ENCODE data around the gene TATDN3.
"Not testable (repeated sequence)": the region's sequence is repeated elsewhere in the genome, so short reads cannot be mapped to it uniquely, and the experiment has no call there.

TATDN3 gene

GRCh38 chr1:212769459-212770167 is 22.1 kb upstream of the TATDN3 start:
- Histone ChIP-seq H3K9me3 (ENCODE audit: low read depth, low read length) (peaks cover 15% of the 10 kb centered on the region; the same call in 1 of the 2 replicates), H3K9ac (ENCODE audit: insufficient read length) (no peak overlapping the region), H3K4me3 (no peak overlapping the region), H3K36me3 (ENCODE audit: insufficient read depth, low read length) (peaks cover 57% of the 10 kb centered on the region), H3K27ac (no peak overlapping the region)
- no peak for TF ChIP-seq FOXP2 (optimal IDR thresholded peaks at IDR 0.05; ENCODE audit: control extremely low read depth, extremely low read length, insufficient read depth)
- TF ChIP-seq POLR2AphosphoS5 (IDR thresholded peaks at IDR 0.05; ENCODE audit: borderline replicate concordance, low read depth, low read length): no peak
- TF ChIP-seq EZH2 (IDR thresholded peaks at IDR 0.05): no peak
- no peak for DNase-seq (ENCODE audit: low read depth, low spot score)

DNA sequence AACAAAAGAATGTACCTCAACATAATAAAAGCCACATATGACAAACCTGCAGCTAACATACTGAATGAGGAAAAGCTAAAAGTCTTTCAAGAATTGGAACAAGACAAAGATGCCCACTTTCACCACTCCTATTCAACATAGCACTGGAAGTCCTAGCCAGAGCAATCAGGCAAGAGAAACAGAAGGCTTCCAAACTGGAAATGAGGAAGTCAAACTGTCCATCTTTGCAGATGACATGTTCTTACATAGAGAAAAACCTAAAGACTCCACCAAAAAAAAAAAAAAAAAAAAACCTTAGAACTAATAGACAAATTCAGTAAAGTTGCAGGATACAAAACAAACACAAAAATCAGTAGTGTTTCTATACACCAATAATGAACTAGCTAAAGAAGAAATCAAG is 20.4 kb upstream of the TATDN3 start:
- H3K9ac ChIP-seq (ENCODE audit: insufficient read length): no peak overlapping the region

GRCh38 chr1:212773011-212773410 is 18.7 kb upstream of the TATDN3 start:
- no peak for DNase-seq (ENCODE audit: low read depth, low spot score)
- Histone ChIP-seq H3K36me3 (ENCODE audit: insufficient read depth, low read length) (peaks cover 61% of the 10 kb centered on the region), H3K9me3 (ENCODE audit: low read depth, low read length) (peaks cover 12% of the 10 kb centered on the region; the same call in 1 of the 2 replicates), H3K9ac (ENCODE audit: insufficient read length) (no peak overlapping the region), H3K27ac (no peak overlapping the region), H3K4me3 (no peak overlapping the region)
- TF ChIP-seq POLR2AphosphoS5 (IDR thresholded peaks at IDR 0.05; ENCODE audit: borderline replicate concordance, low read depth, low read length) (no peak), FOXP2 (optimal IDR thresholded peaks at IDR 0.05; ENCODE audit: control extremely low read depth, extremely low read length, insufficient read depth) (no peak), EZH2 (IDR thresholded peaks at IDR 0.05) (no peak)

More for the DNA sequence above, 20.4 kb upstream of the TATDN3 start:
- H3K36me3 ChIP-seq (ENCODE audit: insufficient read depth, low read length): peaks cover 61% of the 10 kb centered on the region
- no peak for DNase-seq (ENCODE audit: low read depth, low spot score)
- H3K4me3 ChIP-seq: no peak overlapping the region
- peaks cover 15% of the 10 kb centered on the region; the same call in 1 of the 2 replicates for H3K9me3 ChIP-seq (ENCODE audit: low read depth, low read length)
- no peak for TF ChIP-seq EZH2 (IDR thresholded peaks at IDR 0.05)
- TF ChIP-seq POLR2AphosphoS5 (IDR thresholded peaks at IDR 0.05; ENCODE audit: borderline replicate concordance, low read depth, low read length): no peak
- TF ChIP-seq FOXP2 (optimal IDR thresholded peaks at IDR 0.05; ENCODE audit: control extremely low read depth, extremely low read length, insufficient read depth): no peak
- no peak overlapping the region for H3K27ac ChIP-seq

DNA sequence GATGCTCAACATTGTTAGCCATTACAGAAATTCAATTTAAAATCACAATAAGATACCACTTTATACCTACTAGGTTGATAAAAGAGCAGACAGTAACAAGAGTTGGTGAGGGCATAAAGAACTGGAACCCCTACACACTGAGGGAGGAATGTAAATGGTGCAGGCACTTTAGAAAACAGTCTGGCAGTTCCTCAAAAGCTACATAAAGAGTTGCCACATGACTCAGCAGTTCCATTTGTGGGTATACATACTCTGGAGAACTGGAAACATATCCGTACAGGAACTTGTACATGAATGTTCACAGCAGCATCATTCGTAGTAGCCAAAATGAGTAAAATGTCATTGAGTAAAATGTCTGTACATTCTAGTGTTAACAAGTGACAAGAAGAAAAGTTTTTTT is 17.1 kb upstream of the TATDN3 start:
- Histone ChIP-seq H3K36me3 (ENCODE audit: insufficient read depth, low read length) (peaks cover 48% of the 10 kb centered on the region), H3K27ac (no peak overlapping the region), H3K9me3 (ENCODE audit: low read depth, low read length) (peaks cover 4% of the 10 kb centered on the region; the same call in 1 of the 2 replicates), H3K4me3 (no peak overlapping the region), H3K9ac (ENCODE audit: insufficient read length) (no peak overlapping the region)
- DNase-seq (ENCODE audit: low read depth, low spot score): no peak
- TF ChIP-seq FOXP2 (optimal IDR thresholded peaks at IDR 0.05; ENCODE audit: control extremely low read depth, extremely low read length, insufficient read depth) (no peak), POLR2AphosphoS5 (IDR thresholded peaks at IDR 0.05; ENCODE audit: borderline replicate concordance, low read depth, low read length) (no peak), EZH2 (IDR thresholded peaks at IDR 0.05) (no peak)

- DNase-seq (ENCODE audit: low read depth, low spot score): no peak
- TF ChIP-seq FOXP2 (optimal IDR thresholded peaks at IDR 0.05; ENCODE audit: control extremely low read depth, extremely low read length, insufficient read depth): no peak
- Histone ChIP-seq H3K9me3 (ENCODE audit: low read depth, low read length) (peaks cover 4% of the 10 kb centered on the region; the same call in 1 of the 2 replicates), H3K9ac (ENCODE audit: insufficient read length) (no peak overlapping the region), H3K4me3 (no peak overlapping the region), H3K27ac (no peak overlapping the region), H3K36me3 (ENCODE audit: insufficient read depth, low read length) (peaks cover 43% of the 10 kb centered on the region)
Measured at GRCh38 chr1:212775241-212775640, 16.5 kb upstream of the TATDN3 start.

GRCh38 chr1:212777151-212777550 is 14.5 kb upstream of the TATDN3 start:
- Histone ChIP-seq H3K4me3 (no peak overlapping the region), H3K9me3 (ENCODE audit: low read depth, low read length) (no peaks in the 10 kb centered on the region), H3K36me3 (ENCODE audit: insufficient read depth, low read length) (peaks cover 42% of the 10 kb centered on the region), H3K27ac (0 out of 2 replicates have a peak overlapping the region, but pooled peaks have one; percentile 46), H3K9ac (ENCODE audit: insufficient read length) (no peak overlapping the region)
- no peak for TF ChIP-seq FOXP2 (optimal IDR thresholded peaks at IDR 0.05; ENCODE audit: control extremely low read depth, extremely low read length, insufficient read depth)
- TF ChIP-seq EZH2 (IDR thresholded peaks at IDR 0.05): no peak
- no peak for TF ChIP-seq POLR2AphosphoS5 (IDR thresholded peaks at IDR 0.05; ENCODE audit: borderline replicate concordance, low read depth, low read length)
- no peak for DNase-seq (ENCODE audit: low read depth, low spot score)

GRCh38 chr1:212779086-212779485 is 12.6 kb upstream of the TATDN3 start:
- H3K4me3 ChIP-seq; H3K9ac ChIP-seq (ENCODE audit: insufficient read length); H3K27ac ChIP-seq; H3K9me3 ChIP-seq (ENCODE audit: low read depth, low read length); DNase-seq (ENCODE audit: low read depth, low spot score): not testable (repeated sequence)
- H3K36me3 ChIP-seq (ENCODE audit: insufficient read depth, low read length): peaks cover 48% of the 10 kb centered on the region

DNA sequence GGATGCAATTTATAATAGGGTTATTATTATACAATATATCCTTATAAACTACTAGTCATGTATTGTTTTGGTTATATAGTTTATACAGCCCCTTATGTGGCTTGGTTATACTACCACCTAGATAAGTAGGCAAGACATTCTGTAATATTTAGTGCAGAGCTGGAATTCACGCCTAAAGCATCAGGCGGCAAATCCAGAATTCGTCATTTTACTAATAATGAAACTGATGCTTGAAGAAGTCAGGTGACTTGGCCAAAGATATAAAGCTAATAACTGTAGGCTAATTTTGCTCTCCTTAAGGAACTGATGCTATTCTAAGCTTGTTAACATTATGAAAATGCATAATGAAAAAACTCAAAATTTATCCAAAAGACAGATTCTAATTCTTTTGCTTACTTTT is 10.9 kb upstream of the TATDN3 start:
- no peak overlapping the region for H3K27ac ChIP-seq
- TF ChIP-seq EZH2 (IDR thresholded peaks at IDR 0.05): no peak
- no peak for TF ChIP-seq FOXP2 (optimal IDR thresholded peaks at IDR 0.05; ENCODE audit: control extremely low read depth, extremely low read length, insufficient read depth)
- no peak for TF ChIP-seq POLR2AphosphoS5 (IDR thresholded peaks at IDR 0.05; ENCODE audit: borderline replicate concordance, low read depth, low read length)
- peaks cover 54% of the 10 kb centered on the region for H3K36me3 ChIP-seq (ENCODE audit: insufficient read depth, low read length)
- DNase-seq (ENCODE audit: low read depth, low spot score): no peak
- no peak overlapping the region for H3K9ac ChIP-seq (ENCODE audit: insufficient read length)
- H3K4me3 ChIP-seq: no peak overlapping the region
- H3K9me3 ChIP-seq (ENCODE audit: low read depth, low read length): no peaks in the 10 kb centered on the region

- no peak overlapping the region for H3K27ac ChIP-seq
- no peak overlapping the region for H3K9ac ChIP-seq (ENCODE audit: insufficient read length)
- peaks cover 58% of the 10 kb centered on the region for H3K36me3 ChIP-seq (ENCODE audit: insufficient read depth, low read length)
- H3K4me3 ChIP-seq: no peak overlapping the region
- no peak for DNase-seq (ENCODE audit: low read depth, low spot score)
- H3K9me3 ChIP-seq (ENCODE audit: low read depth, low read length): no peaks in the 10 kb centered on the region
- TF ChIP-seq POLR2AphosphoS5 (IDR thresholded peaks at IDR 0.05; ENCODE audit: borderline replicate concordance, low read depth, low read length) (no peak), EZH2 (IDR thresholded peaks at IDR 0.05) (no peak), FOXP2 (optimal IDR thresholded peaks at IDR 0.05; ENCODE audit: control extremely low read depth, extremely low read length, insufficient read depth) (no peak)
Measured at GRCh38 chr1:212781225-212781624, 10.5 kb upstream of the TATDN3 start.
